Tibial nerve (tissue), 4 donors: Measurements from ENCODE around the gene DEPP1.

Experiments
- EP300 ChIP-seq, 2 donors: sonication (generic); formaldehyde crosslinking; IDR thresholded peaks; one replicate each; pipeline ENCODE4 v1.6.1; 2017; ENCODE audit warnings: antibody characterized with exemption in 2 of 2, mild to moderate bottlenecking in 1 of 2
- POLR2A ChIP-seq, 2 donors: fragments of 450-650 bp; IDR thresholded peaks; one replicate each; pipeline ENCODE4 v1.6.1; 2017; ENCODE audit warnings: antibody characterized with exemption in 2 of 2, mild to moderate bottlenecking in 2 of 2, moderate library complexity in 2 of 2
- TF ChIP-seq, protein P1 (sequence below), 5 experiments: fragments of 200-600 bp in 3 of 5; fragments of 450-650 bp in 2 of 5; sonication (generic) in 3 of 5; IDR thresholded peaks; one replicate each; pipeline ENCODE4 v1.5.1; 2016 to 2019; ENCODE audit warnings: antibody characterized with exemption in 5 of 5, mild to moderate bottlenecking in 3 of 5, moderate library complexity in 2 of 5

DNA sequence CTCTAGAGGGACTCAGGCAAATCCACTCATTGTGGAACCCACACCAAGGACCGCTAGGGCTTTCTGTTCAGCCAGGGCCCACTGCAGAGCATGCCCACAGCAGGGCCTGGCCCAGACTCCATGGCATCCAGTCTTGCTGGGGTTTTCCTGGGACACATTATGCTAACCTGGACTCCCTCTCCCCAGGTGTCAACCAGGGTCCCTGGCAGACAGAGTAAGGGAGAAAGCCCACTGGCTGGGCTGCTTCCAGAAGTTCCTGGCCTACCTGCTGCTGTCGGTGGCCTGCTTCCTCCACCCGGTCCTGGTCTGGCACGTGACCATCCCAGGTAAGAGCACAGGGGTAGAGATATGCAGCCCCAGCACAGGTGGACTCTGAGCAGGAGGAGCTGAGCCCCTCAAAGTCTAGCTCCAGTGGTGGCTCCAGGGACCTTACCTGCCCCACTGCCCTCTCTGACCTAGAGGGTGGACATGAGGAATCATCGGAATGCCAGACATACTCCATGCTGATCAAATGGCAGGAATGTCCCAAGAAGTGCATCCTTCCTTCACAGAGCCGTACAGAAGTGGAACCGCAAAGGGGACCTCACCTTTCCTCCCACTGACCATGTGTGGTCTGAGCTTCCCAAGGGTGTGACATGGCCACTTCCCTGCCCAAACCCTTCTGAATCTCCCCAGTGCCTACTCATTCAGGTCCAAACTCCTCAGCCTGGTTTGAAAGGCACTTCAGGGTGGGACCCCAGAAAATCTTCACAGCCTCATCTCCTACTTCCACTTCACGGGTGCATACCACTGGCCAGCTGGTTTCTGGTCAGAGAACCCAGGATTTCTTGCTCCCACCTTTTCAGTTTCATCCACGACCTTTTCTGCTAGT, 44.9 kb downstream of the DEPP1 start:
- TF ChIP-seq POLR2A (IDR thresholded peaks at IDR 0.05) = no peak
- TF ChIP-seq, protein P1, sequence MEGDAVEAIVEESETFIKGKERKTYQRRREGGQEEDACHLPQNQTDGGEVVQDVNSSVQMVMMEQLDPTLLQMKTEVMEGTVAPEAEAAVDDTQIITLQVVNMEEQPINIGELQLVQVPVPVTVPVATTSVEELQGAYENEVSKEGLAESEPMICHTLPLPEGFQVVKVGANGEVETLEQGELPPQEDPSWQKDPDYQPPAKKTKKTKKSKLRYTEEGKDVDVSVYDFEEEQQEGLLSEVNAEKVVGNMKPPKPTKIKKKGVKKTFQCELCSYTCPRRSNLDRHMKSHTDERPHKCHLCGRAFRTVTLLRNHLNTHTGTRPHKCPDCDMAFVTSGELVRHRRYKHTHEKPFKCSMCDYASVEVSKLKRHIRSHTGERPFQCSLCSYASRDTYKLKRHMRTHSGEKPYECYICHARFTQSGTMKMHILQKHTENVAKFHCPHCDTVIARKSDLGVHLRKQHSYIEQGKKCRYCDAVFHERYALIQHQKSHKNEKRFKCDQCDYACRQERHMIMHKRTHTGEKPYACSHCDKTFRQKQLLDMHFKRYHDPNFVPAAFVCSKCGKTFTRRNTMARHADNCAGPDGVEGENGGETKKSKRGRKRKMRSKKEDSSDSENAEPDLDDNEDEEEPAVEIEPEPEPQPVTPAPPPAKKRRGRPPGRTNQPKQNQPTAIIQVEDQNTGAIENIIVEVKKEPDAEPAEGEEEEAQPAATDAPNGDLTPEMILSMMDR (IDR thresholded peaks at IDR 0.05) = no peak
- TF ChIP-seq EP300 (IDR thresholded peaks at IDR 0.05) = no peak
